ENCODE results near the gene ITLN1.

ITLN1 gene

GRCh38 chr1:160858507-160858906, 26.5 kb downstream of the ITLN1 start:
- FAIRE-seq (no peak), DNase-seq (ENCODE audit: low spot score) (no peak)

GRCh38 chr1:160858097-160858496, 26.9 kb downstream of the ITLN1 start:
- no peak for FAIRE-seq
- DNase-seq (ENCODE audit: low spot score) = no peak

- FAIRE-seq = no peak
Observed at GRCh38 chr1:160855181-160855981, 29.6 kb downstream of the ITLN1 start.

GRCh38 chr1:160853754-160854153, 31.2 kb downstream of the ITLN1 start:
- FAIRE-seq = no peak
- no peak for DNase-seq (ENCODE audit: low spot score)

More at GRCh38 chr1:160855181-160855981, 29.6 kb downstream of the ITLN1 start:
- no peak for DNase-seq (ENCODE audit: low spot score)

GRCh38 chr1:160853014-160853413, 32.0 kb downstream of the ITLN1 start:
- no peak for DNase-seq (ENCODE audit: low spot score)

GRCh38 chr1:160850993-160851392, 34.0 kb downstream of the ITLN1 start:
- FAIRE-seq (no peak), DNase-seq (ENCODE audit: low spot score) (no peak)

More at GRCh38 chr1:160853014-160853413, 32.0 kb downstream of the ITLN1 start:
- FAIRE-seq = no peak

GRCh38 chr1:160850541-160850940, 34.4 kb downstream of the ITLN1 start:
- FAIRE-seq (no peak), DNase-seq (ENCODE audit: low spot score) (no peak)

- DNase-seq (ENCODE audit: low spot score) = no peak
- FAIRE-seq = no peak
Observed at GRCh38 chr1:160846281-160846680, 38.7 kb downstream of the ITLN1 start.

- no peak for FAIRE-seq
- no peak for DNase-seq (ENCODE audit: low spot score)
Observed at GRCh38 chr1:160844447-160845232, 40.3 kb downstream of the ITLN1 start.

GRCh38 chr1:160841079-160841478, 43.9 kb downstream of the ITLN1 start:
- DNase-seq (ENCODE audit: low spot score) = no peak
- no peak for FAIRE-seq

- DNase-seq (ENCODE audit: low spot score) (no peak), FAIRE-seq (no peak)
Observed at GRCh38 chr1:160839746-160840145, 45.2 kb downstream of the ITLN1 start.

- DNase-seq (ENCODE audit: low spot score) (no peak), FAIRE-seq (no peak)
Observed at GRCh38 chr1:160838888-160839287, 46.1 kb downstream of the ITLN1 start.

GRCh38 chr1:160837558-160838205, 47.3 kb downstream of the ITLN1 start:
- no peak for FAIRE-seq
- DNase-seq (ENCODE audit: low spot score) = no peak

- FAIRE-seq (no peak), DNase-seq (ENCODE audit: low spot score) (no peak)
Observed at GRCh38 chr1:160836981-160837557, 47.9 kb downstream of the ITLN1 start.

- FAIRE-seq = no peak
Observed at GRCh38 chr1:160836561-160836960, 48.4 kb downstream of the ITLN1 start.

GRCh38 chr1:160835751-160836150, 49.2 kb downstream of the ITLN1 start:
- no peak for FAIRE-seq
- DNase-seq (ENCODE audit: low spot score) = no peak

More at GRCh38 chr1:160836561-160836960, 48.4 kb downstream of the ITLN1 start:
- DNase-seq (ENCODE audit: low spot score) = no peak

- no peak for FAIRE-seq
Observed at GRCh38 chr1:160834945-160835565, 49.9 kb downstream of the ITLN1 start.

GRCh38 chr1:160830321-160831153, 54.4 kb downstream of the ITLN1 start:
- FAIRE-seq (no peak), DNase-seq (ENCODE audit: low spot score) (no peak)

More at GRCh38 chr1:160834945-160835565, 49.9 kb downstream of the ITLN1 start:
- DNase-seq (ENCODE audit: low spot score) = no peak

- FAIRE-seq = no peak
- DNase-seq (ENCODE audit: low spot score) = no peak
Observed at GRCh38 chr1:160829766-160830165, 55.2 kb downstream of the ITLN1 start.

- DNase-seq (ENCODE audit: low spot score) = no peak
- FAIRE-seq = no peak
Observed at GRCh38 chr1:160827418-160827817, 57.6 kb downstream of the ITLN1 start.

Measured in RCC 7860 (cell line).